ENCODE results near the gene LRP1B. TPM values are rescaled to one million over a fixed set of nuclear protein-coding genes. Genes with fewer than 3 reads are reported as not detected.

Gene LRP1B
- total RNA-seq, 1 donor from 2014 or later, result 0.12 TPM

GRCh38 chr2:141055531-141055930 is 1075.3 kb downstream of the LRP1B start:
- no peak for DNase-seq (ENCODE audit: low read depth)
- no peak overlapping the region for H3K4me3 ChIP-seq (ENCODE audit: low read depth, low read length)
- no peak for TF ChIP-seq CTCF (conservative IDR thresholded peaks at IDR 0.05; ENCODE audit: low read depth, low read length)

GRCh38 chr2:141048951-141049350 is 1081.9 kb downstream of the LRP1B start:
- no peak overlapping the region for H3K4me3 ChIP-seq (ENCODE audit: low read depth, low read length)
- DNase-seq (ENCODE audit: low read depth), result no peak
- TF ChIP-seq CTCF (conservative IDR thresholded peaks at IDR 0.05; ENCODE audit: low read depth, low read length), result no peak

GRCh38 chr2:141041281-141041680 is 1089.5 kb downstream of the LRP1B start:
- TF ChIP-seq CTCF (conservative IDR thresholded peaks at IDR 0.05; ENCODE audit: low read depth, low read length), result no peak
- H3K4me3 ChIP-seq (ENCODE audit: low read depth, low read length), result no peak overlapping the region
- no peak for DNase-seq (ENCODE audit: low read depth)

GRCh38 chr2:141038341-141038740 is 1092.5 kb downstream of the LRP1B start:
- DNase-seq (ENCODE audit: low read depth), result no peak
- TF ChIP-seq CTCF (conservative IDR thresholded peaks at IDR 0.05; ENCODE audit: low read depth, low read length), result no peak
- H3K4me3 ChIP-seq (ENCODE audit: low read depth, low read length), result no peak overlapping the region

- no peak for DNase-seq (ENCODE audit: low read depth)
- H3K4me3 ChIP-seq (ENCODE audit: low read depth, low read length), result no peak overlapping the region
- TF ChIP-seq CTCF (conservative IDR thresholded peaks at IDR 0.05; ENCODE audit: low read depth, low read length), result no peak
Measured at GRCh38 chr2:141037361-141037760, 1093.5 kb downstream of the LRP1B start.

GRCh38 chr2:141035846-141036420 is 1094.9 kb downstream of the LRP1B start:
- H3K4me3 ChIP-seq (ENCODE audit: low read depth, low read length), result no peak overlapping the region
- TF ChIP-seq CTCF (conservative IDR thresholded peaks at IDR 0.05; ENCODE audit: low read depth, low read length), result no peak
- DNase-seq (ENCODE audit: low read depth), result no peak

- DNase-seq (ENCODE audit: low read depth), result no peak
- H3K4me3 ChIP-seq (ENCODE audit: low read depth, low read length), result no peak overlapping the region
- no peak for TF ChIP-seq CTCF (conservative IDR thresholded peaks at IDR 0.05; ENCODE audit: low read depth, low read length)
Measured at GRCh38 chr2:141029428-141030078, 1101.3 kb downstream of the LRP1B start.

All from epithelial cell of proximal tubule (primary cell).